Activated CD4-positive, alpha-beta T cell treated with anti-CD3 and anti-CD28 coated beads, Interleukin-2, amount 10 ng/mL, durations not matched to agents 24 days and 14 days (primary cell): Measurements from ENCODE around the gene AKAP8L. TPM values are rescaled to one million over a fixed set of nuclear protein-coding genes. Genes with fewer than 3 reads are reported as not detected.
"Not testable (repeated sequence)": the region's sequence is repeated elsewhere in the genome, so short reads cannot be mapped to it uniquely, and the experiment has no call there.

ENCODE experiments used
- DNase-seq: peaks from one replicate; pipeline ENCODE4 v3.0.0; 2022
- H3K27ac Mint-ChIP-seq: one replicate; pipeline ENCODE4 v1.8.0; 2022; ENCODE audit warnings: mild to moderate bottlenecking, mixed read lengths
- H3K27me3 Mint-ChIP-seq: one replicate; pipeline ENCODE4 v1.8.0; 2022; ENCODE audit warnings: mixed read lengths
- H3K36me3 Mint-ChIP-seq: one replicate; pipeline ENCODE4 v1.8.0; 2022; ENCODE audit warnings: low read depth, mild to moderate bottlenecking, mixed read lengths
- H3K4me1 Mint-ChIP-seq: one replicate; pipeline ENCODE4 v1.8.0; 2021; ENCODE audit warnings: mixed read lengths
- H3K4me3 Mint-ChIP-seq: one replicate; pipeline ENCODE4 v1.8.0; 2022; ENCODE audit warnings: mild to moderate bottlenecking, moderate library complexity, mixed read lengths
- H3K9me3 Mint-ChIP-seq: one replicate; pipeline ENCODE4 v1.8.0; 2021; ENCODE audit warnings: mixed read lengths
- intact Hi-C: fragments of 100-400 bp; cut with micrococcal nuclease; formaldehyde crosslinking; loops from one replicate; pipeline ENCODE4 v1.15.1; 2023
- total RNA-seq: library from RNA; stranded (reverse); gene quantifications from 2 replicates; pipeline ENCODE4 v1.2.3, GENCODE V29; 2022

AKAP8L gene
- total RNA-seq, 1 donor from 2014 or later, result 76.8 TPM

GRCh38 chr19:15368798-15369593 lies 49.8 kb downstream of the AKAP8L start:
- Mint-ChIP-seq H3K4me3 (no peak overlapping the region), H3K27me3 (no peaks in the 10 kb centered on the region), H3K36me3 (peaks cover 55% of the 10 kb centered on the region), H3K9me3 (no peaks in the 10 kb centered on the region), H3K4me1 (peaks cover 9% of the 10 kb centered on the region), H3K27ac (peak overlapping the region; percentile 53)
- no peak for DNase-seq
- intact Hi-C loops, result no loop called here

- Mint-ChIP-seq H3K27me3 (no peaks in the 10 kb centered on the region), H3K4me3 (no peak overlapping the region), H3K9me3 (no peaks in the 10 kb centered on the region), H3K27ac (no peak overlapping the region), H3K36me3 (peaks cover 53% of the 10 kb centered on the region), H3K4me1 (peaks cover 5% of the 10 kb centered on the region)
- intact Hi-C loops, result no loop called here
- no peak for DNase-seq
Observed at GRCh38 chr19:15368051-15368632, 50.6 kb downstream of the AKAP8L start.

- intact Hi-C loops, result no loop called here
- H3K27ac Mint-ChIP-seq, result no peak overlapping the region
- no peaks in the 10 kb centered on the region for H3K27me3 Mint-ChIP-seq
- peaks cover 3% of the 10 kb centered on the region for H3K4me1 Mint-ChIP-seq
- H3K9me3 Mint-ChIP-seq, result no peaks in the 10 kb centered on the region
- H3K36me3 Mint-ChIP-seq, result peaks cover 50% of the 10 kb centered on the region
- no peak overlapping the region for H3K4me3 Mint-ChIP-seq
- DNase-seq, result no peak
Observed at GRCh38 chr19:15367439-15367838, 51.3 kb downstream of the AKAP8L start.

GRCh38 chr19:15365264-15365663 lies 53.5 kb downstream of the AKAP8L start:
- no peaks in the 10 kb centered on the region for H3K9me3 Mint-ChIP-seq
- intact Hi-C loops, result no loop called here
- no peak overlapping the region for H3K27ac Mint-ChIP-seq
- H3K4me3 Mint-ChIP-seq, result no peak overlapping the region
- H3K27me3 Mint-ChIP-seq, result no peaks in the 10 kb centered on the region
- peaks cover 56% of the 10 kb centered on the region for H3K36me3 Mint-ChIP-seq
- DNase-seq, result no peak
- peaks cover 2% of the 10 kb centered on the region for H3K4me1 Mint-ChIP-seq

- DNase-seq, H3K4me3 Mint-ChIP-seq, intact Hi-C loops, H3K27me3 Mint-ChIP-seq, H3K27ac Mint-ChIP-seq, H3K4me1 Mint-ChIP-seq, H3K9me3 Mint-ChIP-seq: not testable (repeated sequence)
- H3K36me3 Mint-ChIP-seq, result peaks cover 61% of the 10 kb centered on the region
Observed at GRCh38 chr19:15363791-15364190, 55.0 kb downstream of the AKAP8L start.

- H3K9me3 Mint-ChIP-seq, H3K4me1 Mint-ChIP-seq, H3K27me3 Mint-ChIP-seq, H3K27ac Mint-ChIP-seq, intact Hi-C loops, DNase-seq, H3K4me3 Mint-ChIP-seq: not testable (repeated sequence)
- peaks cover 62% of the 10 kb centered on the region for H3K36me3 Mint-ChIP-seq
Observed at GRCh38 chr19:15363048-15363447, 55.7 kb downstream of the AKAP8L start.

- H3K36me3 Mint-ChIP-seq, result peaks cover 59% of the 10 kb centered on the region
- H3K4me1 Mint-ChIP-seq, H3K9me3 Mint-ChIP-seq, H3K27me3 Mint-ChIP-seq, DNase-seq, intact Hi-C loops, H3K27ac Mint-ChIP-seq, H3K4me3 Mint-ChIP-seq: not testable (repeated sequence)
Observed at GRCh38 chr19:15360015-15360414, 58.8 kb downstream of the AKAP8L start.

- intact Hi-C loops, result no loop called here
- no peaks in the 10 kb centered on the region for H3K27me3 Mint-ChIP-seq
- no peaks in the 10 kb centered on the region for H3K9me3 Mint-ChIP-seq
- no peak for DNase-seq
- H3K36me3 Mint-ChIP-seq, result peaks cover 64% of the 10 kb centered on the region
- peaks cover 2% of the 10 kb centered on the region for H3K4me1 Mint-ChIP-seq
- H3K27ac Mint-ChIP-seq, result peak overlapping the region; percentile 57
- H3K4me3 Mint-ChIP-seq, result no peak overlapping the region
Observed at GRCh38 chr19:15358918-15359317, 59.9 kb downstream of the AKAP8L start.

- H3K4me1 Mint-ChIP-seq, result peaks cover 2% of the 10 kb centered on the region
- peaks cover 65% of the 10 kb centered on the region for H3K36me3 Mint-ChIP-seq
- no peak overlapping the region for H3K27ac Mint-ChIP-seq
- H3K27me3 Mint-ChIP-seq, result no peaks in the 10 kb centered on the region
- intact Hi-C loops, result no loop called here
- no peaks in the 10 kb centered on the region for H3K9me3 Mint-ChIP-seq
- H3K4me3 Mint-ChIP-seq, result no peak overlapping the region
- no peak for DNase-seq
Observed at GRCh38 chr19:15357906-15358305, 60.9 kb downstream of the AKAP8L start.

GRCh38 chr19:15354566-15355296 lies 64.1 kb downstream of the AKAP8L start:
- H3K4me3 Mint-ChIP-seq, result no peak overlapping the region
- H3K9me3 Mint-ChIP-seq, result no peaks in the 10 kb centered on the region
- no peaks in the 10 kb centered on the region for H3K27me3 Mint-ChIP-seq
- peaks cover 49% of the 10 kb centered on the region for H3K36me3 Mint-ChIP-seq
- H3K27ac Mint-ChIP-seq, result no peak overlapping the region
- DNase-seq, result no peak
- H3K4me1 Mint-ChIP-seq, result no peaks in the 10 kb centered on the region
- intact Hi-C loops, result no loop called here

GRCh38 chr19:15353908-15354307 lies 64.9 kb downstream of the AKAP8L start:
- Mint-ChIP-seq H3K4me3 (no peak overlapping the region), H3K27me3 (no peaks in the 10 kb centered on the region), H3K9me3 (no peaks in the 10 kb centered on the region), H3K36me3 (peaks cover 43% of the 10 kb centered on the region), H3K27ac (no peak overlapping the region), H3K4me1 (no peaks in the 10 kb centered on the region)
- intact Hi-C loops, result no loop called here
- no peak for DNase-seq

GRCh38 chr19:15352535-15352934 lies 66.3 kb downstream of the AKAP8L start:
- H3K27me3 Mint-ChIP-seq, H3K27ac Mint-ChIP-seq, H3K4me3 Mint-ChIP-seq, H3K9me3 Mint-ChIP-seq, H3K4me1 Mint-ChIP-seq, DNase-seq, intact Hi-C loops: not testable (repeated sequence)
- H3K36me3 Mint-ChIP-seq, result peaks cover 30% of the 10 kb centered on the region

GRCh38 chr19:15341328-15341727 lies 77.5 kb downstream of the AKAP8L start:
- DNase-seq, H3K4me3 Mint-ChIP-seq, H3K27ac Mint-ChIP-seq, intact Hi-C loops, H3K9me3 Mint-ChIP-seq, H3K27me3 Mint-ChIP-seq, H3K4me1 Mint-ChIP-seq: not testable (repeated sequence)
- H3K36me3 Mint-ChIP-seq, result peaks cover 23% of the 10 kb centered on the region

- intact Hi-C loops, result no loop called here
- Mint-ChIP-seq H3K4me3 (no peak overlapping the region), H3K4me1 (no peaks in the 10 kb centered on the region), H3K27me3 (no peaks in the 10 kb centered on the region), H3K9me3 (no peaks in the 10 kb centered on the region), H3K36me3 (peaks cover 16% of the 10 kb centered on the region), H3K27ac (no peak overlapping the region)
- no peak for DNase-seq
Observed at GRCh38 chr19:15340086-15340485, 78.7 kb downstream of the AKAP8L start.
